ENCODE measurements around the gene NXN.

NXN gene

DNA sequence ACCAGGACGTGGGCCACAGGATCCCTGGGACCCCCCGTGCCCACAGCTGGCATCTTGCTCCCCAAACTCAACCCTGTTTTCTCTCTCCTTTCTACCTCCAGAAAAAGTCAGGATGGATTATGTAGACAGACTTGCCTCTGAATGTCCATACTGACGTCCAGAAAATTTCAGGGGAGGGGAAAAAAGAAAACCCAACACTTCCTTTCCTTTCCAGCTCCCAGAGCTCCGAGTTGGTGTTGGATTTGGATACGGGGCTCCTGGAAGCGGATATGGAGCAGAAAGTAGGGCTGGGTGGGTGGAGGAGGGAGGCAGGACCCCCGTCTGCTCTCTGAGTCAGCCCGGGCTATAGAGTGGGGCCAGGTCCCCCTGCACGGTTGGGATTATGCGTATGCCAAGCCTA, 127.2 kb downstream of the NXN start:
- TF ChIP-seq, protein P1, sequence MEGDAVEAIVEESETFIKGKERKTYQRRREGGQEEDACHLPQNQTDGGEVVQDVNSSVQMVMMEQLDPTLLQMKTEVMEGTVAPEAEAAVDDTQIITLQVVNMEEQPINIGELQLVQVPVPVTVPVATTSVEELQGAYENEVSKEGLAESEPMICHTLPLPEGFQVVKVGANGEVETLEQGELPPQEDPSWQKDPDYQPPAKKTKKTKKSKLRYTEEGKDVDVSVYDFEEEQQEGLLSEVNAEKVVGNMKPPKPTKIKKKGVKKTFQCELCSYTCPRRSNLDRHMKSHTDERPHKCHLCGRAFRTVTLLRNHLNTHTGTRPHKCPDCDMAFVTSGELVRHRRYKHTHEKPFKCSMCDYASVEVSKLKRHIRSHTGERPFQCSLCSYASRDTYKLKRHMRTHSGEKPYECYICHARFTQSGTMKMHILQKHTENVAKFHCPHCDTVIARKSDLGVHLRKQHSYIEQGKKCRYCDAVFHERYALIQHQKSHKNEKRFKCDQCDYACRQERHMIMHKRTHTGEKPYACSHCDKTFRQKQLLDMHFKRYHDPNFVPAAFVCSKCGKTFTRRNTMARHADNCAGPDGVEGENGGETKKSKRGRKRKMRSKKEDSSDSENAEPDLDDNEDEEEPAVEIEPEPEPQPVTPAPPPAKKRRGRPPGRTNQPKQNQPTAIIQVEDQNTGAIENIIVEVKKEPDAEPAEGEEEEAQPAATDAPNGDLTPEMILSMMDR (IDR thresholded peaks at IDR 0.05), result no peak

DNA sequence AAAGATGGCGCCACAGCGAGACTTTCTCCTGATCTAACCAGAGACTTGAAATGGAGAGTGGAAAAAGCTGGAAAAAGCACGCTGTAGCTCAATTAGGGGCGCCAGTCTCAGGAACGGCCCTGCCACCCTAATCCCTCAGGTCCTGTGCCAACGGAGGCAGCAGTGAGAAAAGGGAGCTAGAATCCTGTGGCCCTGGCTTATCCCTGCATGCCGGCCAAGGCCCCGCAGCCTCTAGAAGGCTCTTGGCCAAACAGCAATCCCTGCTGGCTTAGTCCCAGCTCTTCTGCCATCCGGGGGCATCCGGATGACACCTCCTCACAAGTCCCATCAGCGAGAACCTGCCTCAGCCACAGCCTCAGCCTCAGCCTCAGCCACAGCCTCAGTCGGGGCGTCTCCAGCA, 127.7 kb downstream of the NXN start:
- TF ChIP-seq, protein P1 (IDR thresholded peaks at IDR 0.05), result no peak

- TF ChIP-seq, protein P1 (IDR thresholded peaks at IDR 0.05), result no peak
Measured at GRCh38 chr17:850851-851763, 128.5 kb downstream of the NXN start.

DNA sequence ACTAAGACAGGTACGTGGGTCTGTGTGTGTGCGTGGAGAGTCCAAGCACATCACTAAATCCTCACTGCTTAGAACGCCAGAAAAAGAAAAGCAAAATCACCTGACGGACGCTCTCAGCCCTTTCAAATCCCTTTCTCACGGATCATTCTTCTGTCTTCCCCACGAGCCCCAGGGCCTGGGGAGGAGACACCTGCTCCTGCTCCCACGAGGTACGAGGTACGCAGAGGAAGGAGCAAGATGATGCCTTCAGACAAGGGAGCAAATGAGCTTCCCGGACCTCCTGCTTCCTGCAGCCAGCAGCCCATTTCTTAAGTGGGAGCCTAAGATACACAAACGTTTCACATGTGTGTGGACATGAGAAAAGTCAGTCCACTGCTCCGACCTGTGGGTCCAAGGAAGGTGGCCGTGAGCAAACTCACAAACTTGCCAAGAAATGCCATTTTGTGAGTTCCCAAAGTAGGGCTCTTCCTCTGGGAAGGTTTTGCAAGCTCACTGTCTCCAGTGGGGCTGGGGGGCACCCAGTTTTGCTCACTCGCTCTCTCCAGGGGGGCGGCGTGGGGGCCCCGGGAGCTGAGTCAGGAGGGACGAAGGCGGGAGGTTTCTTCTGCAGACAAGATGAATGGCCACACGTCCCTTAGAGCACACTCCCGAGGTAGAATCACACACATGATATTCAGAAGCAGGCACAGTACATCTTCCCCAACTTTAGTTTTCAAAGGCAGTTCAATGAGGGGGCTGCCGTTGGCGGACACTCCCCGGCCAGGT, 129.3 kb downstream of the NXN start:
- TF ChIP-seq, protein P1 (IDR thresholded peaks at IDR 0.05), result no peak

DNA sequence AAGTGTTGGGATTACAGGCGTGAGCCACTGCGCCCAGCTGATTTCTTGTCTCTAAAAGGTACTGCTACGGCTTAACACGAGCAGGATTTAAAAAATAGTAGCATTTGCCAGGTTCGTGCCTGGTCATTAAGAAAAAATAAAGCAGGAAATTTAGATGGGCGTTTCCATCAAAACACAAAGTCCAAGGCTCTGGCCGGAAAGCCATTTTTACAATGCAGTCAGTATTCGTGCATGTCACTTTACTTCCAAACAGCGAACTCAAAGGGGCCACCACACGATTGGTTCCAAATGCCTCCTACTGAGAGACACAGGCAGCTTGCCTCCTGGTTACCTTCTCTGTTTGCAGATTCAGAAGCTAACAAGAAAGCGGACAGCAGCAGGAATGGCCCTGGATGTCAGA, 131.2 kb downstream of the NXN start:
- TF ChIP-seq, protein P1 (IDR thresholded peaks at IDR 0.05), result no peak

DNA sequence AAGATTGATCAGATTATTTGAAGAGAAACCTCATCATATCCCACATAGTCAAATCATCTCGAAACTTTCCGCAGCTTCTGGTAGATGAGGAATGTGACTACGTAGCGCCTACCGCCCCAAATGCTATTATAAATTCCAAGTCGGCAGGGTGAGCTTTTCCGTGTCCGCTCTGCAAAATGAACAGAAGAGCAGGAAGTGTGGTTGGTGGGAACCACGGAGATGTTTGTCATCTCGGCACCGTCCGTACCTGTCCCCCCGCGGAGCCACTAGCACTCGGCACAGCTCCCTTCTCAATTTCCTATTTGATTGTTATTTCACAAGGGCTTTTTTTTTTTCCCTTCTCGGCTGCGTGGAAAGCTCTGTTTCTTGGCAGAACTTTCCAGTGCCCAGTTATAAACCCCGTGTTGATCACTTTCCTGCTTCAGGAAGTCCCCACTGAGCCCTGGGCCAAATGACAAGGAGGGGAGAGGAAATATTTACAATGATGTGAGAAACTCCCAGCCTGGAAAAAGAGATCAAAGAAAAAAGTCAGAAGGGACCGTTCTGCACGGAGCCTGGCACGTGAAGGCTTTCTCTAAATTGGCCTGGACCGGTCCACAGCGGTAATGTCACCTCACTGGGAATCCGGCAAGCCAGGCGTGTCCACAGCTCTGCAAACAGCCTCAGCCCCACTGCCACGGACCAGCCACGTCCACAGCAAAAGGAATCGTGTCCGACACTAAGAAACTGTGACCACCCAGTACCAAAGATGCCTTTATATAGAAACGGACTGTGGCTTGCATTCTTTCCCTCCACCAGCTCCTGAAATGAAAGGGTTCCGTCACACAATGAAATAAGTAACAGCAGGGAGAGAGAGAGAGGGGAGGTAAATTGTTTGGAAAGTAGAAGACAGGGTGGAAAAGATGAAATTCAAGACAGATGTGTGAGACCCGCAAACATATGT, 132.4 kb downstream of the NXN start:
- TF ChIP-seq, protein P1 (IDR thresholded peaks at IDR 0.05), result no peak

DNA sequence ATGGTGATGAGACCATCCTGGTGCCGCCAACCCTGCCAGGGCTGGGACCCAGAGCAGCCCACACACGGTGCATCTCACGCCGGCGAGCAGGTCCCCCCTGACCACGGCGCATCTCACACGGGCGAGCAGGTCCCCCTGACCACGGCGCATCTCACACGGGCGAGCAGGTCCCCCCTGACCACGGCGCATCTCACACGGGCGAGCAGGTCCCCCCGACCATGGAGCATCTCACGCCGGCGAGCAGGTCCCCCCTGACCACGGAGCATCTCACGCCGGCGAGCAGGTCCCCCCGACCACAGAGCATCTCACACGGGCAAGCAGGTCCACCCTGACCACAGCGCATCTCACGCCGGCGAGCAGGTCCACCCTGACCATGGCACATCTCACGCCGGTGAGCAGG, 138.3 kb downstream of the NXN start:
- TF ChIP-seq, protein P1 (IDR thresholded peaks at IDR 0.05), result no peak

Measured in LNCAP (cell line).